ENCODE measurements around the gene ABCG1. TPM values are rescaled to one million over a fixed set of nuclear protein-coding genes. Genes with fewer than 3 reads are reported as not detected.

The ABCG1 gene
- total and polyA plus RNA-seq, 2 experiments from 2014 or later, result 1.3 to 4.4 TPM

GRCh38 chr21:42195378-42196031 lies 23.4 kb upstream of the ABCG1 start (continued):
- TF ChIP-seq CREB1 (CRISPR knock-in tag; IDR thresholded peaks at IDR 0.05; ENCODE audit: low read depth) (no peak), POLR2AphosphoS5 (IDR thresholded peaks at IDR 0.05; ENCODE audit: low read depth) (no peak), NANOG (IDR thresholded peaks at IDR 0.05; ENCODE audit: borderline replicate concordance) (no peak)

- no peaks in the 10 kb centered on the region for H3K79me2 ChIP-seq (replicated peaks; ENCODE audit: insufficient read depth)
- H3K4me1 ChIP-seq (ENCODE audit: insufficient read depth), result no peaks in the 10 kb centered on the region
- ATAC-seq (no peak), DNase-seq (ENCODE audit: low spot score) (no peak)
- no peaks in the 10 kb centered on the region; the same call in 1 of the 3 replicates for H3K4me1 Mint-ChIP-seq
- H3K4me2 ChIP-seq, result no peak overlapping the region
- H4K20me1 ChIP-seq (replicated peaks; ENCODE audit: insufficient read depth), result no peaks in the 10 kb centered on the region
- H3K9me2 ChIP-seq (ENCODE audit: insufficient read depth), result no peaks in the 10 kb centered on the region
- H3F3A ChIP-seq (replicated peaks; ENCODE audit: low read depth), result no peaks in the 10 kb centered on the region
- H3K27ac ChIP-seq (ENCODE audit: low read depth), result no peak overlapping the region
- H3K4me3 ChIP-seq, result no peak overlapping the region
- peaks cover 2% of the 10 kb centered on the region; the same call in 1 of the 3 replicates for H3K9me3 Mint-ChIP-seq
- no peaks in the 10 kb centered on the region for H3K27me3 Mint-ChIP-seq (ENCODE audit: insufficient read depth, low read depth, poor library complexity)
- no peaks in the 10 kb centered on the region for H3K36me3 Mint-ChIP-seq (ENCODE audit: low read depth)
- no peaks in the 10 kb centered on the region for H3K27me3 ChIP-seq (ENCODE audit: insufficient read depth)
- no peaks in the 10 kb centered on the region for H3K36me3 ChIP-seq (ENCODE audit: insufficient read depth)
- H3K4me3 Mint-ChIP-seq, result no peak overlapping the region
- no peak overlapping the region for H3K27ac Mint-ChIP-seq
- H2AFZ ChIP-seq, result no peak overlapping the region
- TF ChIP-seq POLR2AphosphoS5 (IDR thresholded peaks at IDR 0.05; ENCODE audit: low read depth), result no peak
- TF ChIP-seq CREB1 (CRISPR knock-in tag; IDR thresholded peaks at IDR 0.05; ENCODE audit: low read depth), result no peak
- TF ChIP-seq EZH2 (IDR thresholded peaks at IDR 0.05; ENCODE audit: low read depth, unreplicated experiment), result no peak
- TF ChIP-seq NANOG (IDR thresholded peaks at IDR 0.05; ENCODE audit: borderline replicate concordance), result no peak
- TF ChIP-seq JUNB (IDR thresholded peaks at IDR 0.05; ENCODE audit: unreplicated experiment), result no peak
- TF ChIP-seq EZH2phosphoT487 (IDR thresholded peaks at IDR 0.05; ENCODE audit: unreplicated experiment), result no peak
- no peak for TF ChIP-seq ZNF331 (CRISPR knock-in tag; IDR thresholded peaks at IDR 0.05; ENCODE audit: low read depth)
- TF ChIP-seq ZNF114 (CRISPR knock-in tag; IDR thresholded peaks at IDR 0.05), result no peak
- TF ChIP-seq STAT1 (IDR thresholded peaks at IDR 0.05; ENCODE audit: unreplicated experiment), result no peak
- no peak for TF ChIP-seq CTCF (conservative IDR thresholded peaks at IDR 0.05; ENCODE audit: low read depth in 2 of 2)
- TF ChIP-seq ZNF462 (CRISPR knock-in tag; IDR thresholded peaks at IDR 0.05), result no peak
- TF ChIP-seq ETS1 (IDR thresholded peaks at IDR 0.05), result no peak
Observed at GRCh38 chr21:42198929-42199867, 19.7 kb upstream of the ABCG1 start.

Data from GM23338 (cell line).